ENCODE measurements around the gene HLA-DPB1. TPM values are rescaled to one million over a fixed set of nuclear protein-coding genes. Genes with fewer than 3 reads are reported as not detected.
A peak's percentile ranks its signal among the peaks of the same experiment; 100 is the strongest.

The HLA-DPB1 gene
- polyA plus RNA-seq, 3 donors = 569 to 682 (median 676) TPM

- Histone ChIP-seq H3K4me3 (replicated peaks in 1 of 3; ENCODE audit: low read depth in 2 of 3, low read length in 3 of 3) (no peak overlapping the region), H3K9me3 (replicated peaks in 1 of 2; ENCODE audit: control insufficient read depth in 1 of 2, insufficient read depth in 1 of 2, low read length in 2 of 2) (no peaks in the 10 kb centered on the region), H3K79me2 (ENCODE audit: insufficient read depth, low read length) (no peaks in the 10 kb centered on the region), H3K27ac (ENCODE audit: low read depth in 1 of 2, low read length in 2 of 2) (no peak overlapping the region), H3K36me3 (replicated peaks in 1 of 2; ENCODE audit: control insufficient read depth in 1 of 2, insufficient read depth in 2 of 2, low read length in 2 of 2) (no peaks in the 10 kb centered on the region), H3K9ac (ENCODE audit: insufficient read depth, low read length, poor library complexity, severe bottlenecking) (no peak overlapping the region), H2AFZ (ENCODE audit: insufficient read depth, low read depth, low read length, poor library complexity, severe bottlenecking) (no peak overlapping the region), H4K20me1 (ENCODE audit: insufficient read depth, low read length) (no peaks in the 10 kb centered on the region), H3K27me3 (ENCODE audit: control insufficient read depth in 2 of 2, insufficient read depth in 2 of 2, low read length in 2 of 2) (no peaks in the 10 kb centered on the region), H3K4me1 (ENCODE audit: control insufficient read depth in 1 of 2, insufficient read depth in 2 of 2, low read length in 2 of 2) (peaks cover 0 to 2% of the 10 kb centered on the region in 2 donors), H3K4me2 (replicated peaks; ENCODE audit: extremely low read depth, low read length, poor library complexity, severe bottlenecking) (no peak overlapping the region)
- Mint-ChIP-seq H3K27ac (no peak overlapping the region), H3K9me3 (peaks cover 0 to 19% (median 10%) of the 10 kb centered on the region in 7 donors), H3K4me1 (no peaks in the 10 kb centered on the region), H3K36me3 (no peaks in the 10 kb centered on the region), H3K27me3 (ENCODE audit: low read depth in 3 of 3) (peaks cover 0 to 4% (median 0%) of the 10 kb centered on the region in 3 donors), H3K4me3 (no peak overlapping the region)
- intact Hi-C loops (cut with micrococcal nuclease) = no loop called here
- TF ChIP-seq, protein P1, sequence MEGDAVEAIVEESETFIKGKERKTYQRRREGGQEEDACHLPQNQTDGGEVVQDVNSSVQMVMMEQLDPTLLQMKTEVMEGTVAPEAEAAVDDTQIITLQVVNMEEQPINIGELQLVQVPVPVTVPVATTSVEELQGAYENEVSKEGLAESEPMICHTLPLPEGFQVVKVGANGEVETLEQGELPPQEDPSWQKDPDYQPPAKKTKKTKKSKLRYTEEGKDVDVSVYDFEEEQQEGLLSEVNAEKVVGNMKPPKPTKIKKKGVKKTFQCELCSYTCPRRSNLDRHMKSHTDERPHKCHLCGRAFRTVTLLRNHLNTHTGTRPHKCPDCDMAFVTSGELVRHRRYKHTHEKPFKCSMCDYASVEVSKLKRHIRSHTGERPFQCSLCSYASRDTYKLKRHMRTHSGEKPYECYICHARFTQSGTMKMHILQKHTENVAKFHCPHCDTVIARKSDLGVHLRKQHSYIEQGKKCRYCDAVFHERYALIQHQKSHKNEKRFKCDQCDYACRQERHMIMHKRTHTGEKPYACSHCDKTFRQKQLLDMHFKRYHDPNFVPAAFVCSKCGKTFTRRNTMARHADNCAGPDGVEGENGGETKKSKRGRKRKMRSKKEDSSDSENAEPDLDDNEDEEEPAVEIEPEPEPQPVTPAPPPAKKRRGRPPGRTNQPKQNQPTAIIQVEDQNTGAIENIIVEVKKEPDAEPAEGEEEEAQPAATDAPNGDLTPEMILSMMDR (IDR thresholded peaks at IDR 0.05) = no peak
- no peak for DNase-seq
- WGBS (ENCODE audit: insufficient coverage) = no CpG with 5 or more reads among the region's 2 CpGs
Measured at GRCh38 chr6:33040157-33040556, 35.6 kb upstream of the HLA-DPB1 start.

DNA sequence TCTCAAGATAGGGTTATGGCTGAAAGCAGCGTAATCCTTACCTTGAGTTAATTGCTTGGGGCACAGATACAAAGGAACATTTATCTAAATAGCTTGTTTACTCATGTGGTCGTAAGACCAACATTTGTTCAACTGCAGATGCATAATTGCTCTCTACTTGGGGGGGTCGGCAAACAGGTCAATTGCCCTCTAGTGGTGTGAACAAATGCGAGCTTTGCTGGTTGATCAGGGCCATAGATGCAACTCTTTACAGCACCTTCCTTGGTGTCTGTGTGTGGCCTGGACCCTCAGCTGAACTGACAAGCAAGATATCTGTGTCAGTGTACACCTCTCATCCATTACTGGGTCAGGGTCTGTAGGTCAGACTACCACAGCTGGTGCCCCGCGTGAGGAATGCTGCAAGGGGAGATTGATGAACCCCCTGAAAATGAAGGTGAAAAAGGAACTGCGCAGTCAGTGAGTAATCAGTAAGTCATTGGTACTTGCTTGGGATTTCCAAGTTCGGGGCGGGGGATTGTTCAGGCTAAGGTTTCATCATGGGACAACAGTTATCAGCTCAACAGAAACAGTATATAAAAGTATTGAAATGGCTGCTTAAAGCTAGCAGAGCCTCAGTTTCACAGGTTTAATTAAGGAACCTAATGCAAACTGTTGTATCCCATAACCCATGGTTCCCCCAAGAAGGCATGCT is 26.3 kb upstream of the HLA-DPB1 start:
- Mint-ChIP-seq H3K27ac (peak overlapping the region in 1 of 7 donors; percentile 8), H3K36me3 (peaks cover 0 to 8% of the 10 kb centered on the region in 2 donors), H3K27me3 (ENCODE audit: low read depth in 3 of 3) (peaks cover 2% of the 10 kb centered on the region in 3 donors), H3K4me1 (peaks cover 13% of the 10 kb centered on the region), H3K9me3 (peaks cover 0 to 8% (median 0%) of the 10 kb centered on the region in 7 donors), H3K4me3 (no peak overlapping the region)
- no peaks in the 10 kb centered on the region for H4K20me1 ChIP-seq (ENCODE audit: insufficient read depth, low read length)
- H3K36me3 ChIP-seq (replicated peaks in 1 of 2; ENCODE audit: control insufficient read depth in 1 of 2, insufficient read depth in 2 of 2, low read length in 2 of 2) = no peaks in the 10 kb centered on the region
- no peak overlapping the region for H3K9ac ChIP-seq (ENCODE audit: insufficient read depth, low read length, poor library complexity, severe bottlenecking)
- WGBS (ENCODE audit: insufficient coverage) = 88% methylated on average over 3 of the region's 9 CpGs
- intact Hi-C loops (cut with micrococcal nuclease) = no loop called here
- no peak overlapping the region for H2AFZ ChIP-seq (ENCODE audit: insufficient read depth, low read depth, low read length, poor library complexity, severe bottlenecking)
- TF ChIP-seq, protein P1 (IDR thresholded peaks at IDR 0.05) = no peak
- no peaks in the 10 kb centered on the region for H3K9me3 ChIP-seq (replicated peaks in 1 of 2; ENCODE audit: control insufficient read depth in 1 of 2, insufficient read depth in 1 of 2, low read length in 2 of 2)
- H3K27me3 ChIP-seq (ENCODE audit: control insufficient read depth in 2 of 2, insufficient read depth in 2 of 2, low read length in 2 of 2) = no peaks in the 10 kb centered on the region
- peaks cover 11% of the 10 kb centered on the region in 2 donors for H3K4me1 ChIP-seq (ENCODE audit: control insufficient read depth in 1 of 2, insufficient read depth in 2 of 2, low read length in 2 of 2)
- peak in 1 of 3 donors; percentile 60 for DNase-seq
- H3K79me2 ChIP-seq (ENCODE audit: insufficient read depth, low read length) = no peaks in the 10 kb centered on the region
- H3K4me2 ChIP-seq (replicated peaks; ENCODE audit: extremely low read depth, low read length, poor library complexity, severe bottlenecking) = no peak overlapping the region
- H3K4me3 ChIP-seq (replicated peaks in 1 of 3; ENCODE audit: low read depth in 2 of 3, low read length in 3 of 3) = no peak overlapping the region
- H3K27ac ChIP-seq (ENCODE audit: low read depth in 1 of 2, low read length in 2 of 2) = peak overlapping the region in 1 of 2 donors; percentile 18
